Fibroblast of mammary gland (primary cell): ENCODE data around the gene ZBTB43.

Source experiments
- DNase-seq: peaks from one replicate; pipeline ENCODE4 v3.0.0-alpha.2; 2010; ENCODE audit warnings: low read depth
- H3K4me3 ChIP-seq: 2 replicates; pipeline ENCODE4 v1.5.1; 2011; ENCODE audit warnings: low read depth, mild to moderate bottlenecking, low read length, moderate library complexity; ENCODE audit not compliant: control insufficient read depth
- CTCF ChIP-seq: conservative IDR thresholded peaks from 2 replicates; pipeline ENCODE4 v1.5.1; 2011; ENCODE audit warnings: low read depth, low read length, inconsistent platforms; ENCODE audit not compliant: control insufficient read depth, insufficient read depth

The ZBTB43 gene

GRCh38 chr9:126885131-126885641 is 80.3 kb downstream of the ZBTB43 start:
- DNase-seq, result peak; percentile 42
- no peak for TF ChIP-seq CTCF
- no peak overlapping the region for H3K4me3 ChIP-seq

GRCh38 chr9:126886034-126886822 is 81.4 kb downstream of the ZBTB43 start:
- H3K4me3 ChIP-seq, result no peak overlapping the region
- no peak for TF ChIP-seq CTCF
- no peak for DNase-seq

- TF ChIP-seq CTCF, result no peak
- no peak overlapping the region for H3K4me3 ChIP-seq
- DNase-seq, result no peak
These were observed 82.1 kb downstream of the ZBTB43 start for GRCh38 chr9:126886897-126887296.
